GM13977 (cell line): ENCODE measurements around the gene RASGEF1B.

Source experiments
- DNase-seq: peaks from one replicate; pipeline ENCODE4 v3.0.0; 2012; ENCODE audit warnings: low spot score
- CTCF ChIP-seq: IDR thresholded peaks from 2 replicates; pipeline ENCODE4 v1.5.1; 2012; ENCODE audit warnings: mild to moderate bottlenecking, control low read depth; ENCODE audit not compliant: insufficient read depth; ENCODE audit errors: extremely low read depth, missing control alignments
- in situ Hi-C: fragments of 300-500 bp; cut with MboI; formaldehyde crosslinking; loops from one replicate; pipeline ENCODE4 v1.12.0; 2022; ENCODE audit warnings: low sequenced_read_pairs, low pct_unique_long_range_greater_than_20kb, mixed read lengths, inconsistent platforms; ENCODE audit not compliant: unreplicated experiment

Gene RASGEF1B

GRCh38 chr4:81512001-81512756 is 40.5 kb upstream of the RASGEF1B start:
- TF ChIP-seq CTCF, result no peak
- in situ Hi-C loops, result no loop called here
- DNase-seq, result no peak

- TF ChIP-seq CTCF, result no peak
- in situ Hi-C loops, result no loop called here
- DNase-seq, result no peak
Observed at GRCh38 chr4:81510643-81511178, 39.0 kb upstream of the RASGEF1B start.

GRCh38 chr4:81509822-81510221 is 38.1 kb upstream of the RASGEF1B start:
- no peak for TF ChIP-seq CTCF
- in situ Hi-C loops, result no loop called here

GRCh38 chr4:81509191-81509590 is 37.5 kb upstream of the RASGEF1B start:
- in situ Hi-C loops, result no loop called here
- no peak for DNase-seq
- no peak for TF ChIP-seq CTCF

More at GRCh38 chr4:81509822-81510221, 38.1 kb upstream of the RASGEF1B start:
- DNase-seq, result no peak

- DNase-seq, result no peak
- in situ Hi-C loops, result no loop called here
- no peak for TF ChIP-seq CTCF
Observed at GRCh38 chr4:81508411-81509185, 36.9 kb upstream of the RASGEF1B start.

GRCh38 chr4:81507530-81507929 is 35.8 kb upstream of the RASGEF1B start:
- no peak for DNase-seq
- in situ Hi-C loops, result no loop called here
- no peak for TF ChIP-seq CTCF
